ENCODE results near the gene ALG1.
"Not testable (repeated sequence)": the region's sequence is repeated elsewhere in the genome, so short reads cannot be mapped to it uniquely, and the experiment has no call there.

The ALG1 gene

GRCh38 chr16:5132915-5133600, 61.4 kb downstream of the ALG1 start:
- not testable (repeated sequence) for H3K27ac Mint-ChIP-seq; H3K4me3 Mint-ChIP-seq; H3K36me3 Mint-ChIP-seq (ENCODE audit: low read depth); H3K9me3 Mint-ChIP-seq; H3K4me1 Mint-ChIP-seq (ENCODE audit: low read depth)
- H3K27me3 Mint-ChIP-seq (ENCODE audit: low read depth): peaks cover 22% of the 10 kb centered on the region

GRCh38 chr16:5134739-5135452, 63.3 kb downstream of the ALG1 start:
- not testable (repeated sequence) for H3K36me3 Mint-ChIP-seq (ENCODE audit: low read depth); H3K4me1 Mint-ChIP-seq (ENCODE audit: low read depth); H3K4me3 Mint-ChIP-seq; H3K27ac Mint-ChIP-seq; H3K9me3 Mint-ChIP-seq
- H3K27me3 Mint-ChIP-seq (ENCODE audit: low read depth): peaks cover 22% of the 10 kb centered on the region
